ENCODE results near the gene FANCB.

DNA sequence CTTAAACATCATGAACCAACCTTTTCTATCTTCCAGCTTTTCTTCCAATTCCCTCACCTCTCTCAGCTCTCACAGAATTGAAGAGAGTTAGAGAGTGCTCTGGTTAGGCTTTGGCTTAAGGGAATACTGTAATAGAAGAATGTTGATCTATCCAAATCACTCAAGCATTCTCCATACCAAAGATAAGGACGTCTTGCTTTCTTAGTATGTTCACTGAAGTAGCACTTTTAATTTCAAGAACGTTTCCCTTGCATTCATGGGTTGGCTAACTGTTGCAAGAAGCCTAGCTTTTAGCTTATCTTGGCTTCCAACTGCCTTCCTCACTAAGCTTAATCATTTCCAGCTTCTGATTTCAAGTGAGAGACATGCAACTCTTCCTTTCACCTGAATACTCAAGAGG is 43.2 kb downstream of the FANCB start:
- TF ChIP-seq, protein P1, sequence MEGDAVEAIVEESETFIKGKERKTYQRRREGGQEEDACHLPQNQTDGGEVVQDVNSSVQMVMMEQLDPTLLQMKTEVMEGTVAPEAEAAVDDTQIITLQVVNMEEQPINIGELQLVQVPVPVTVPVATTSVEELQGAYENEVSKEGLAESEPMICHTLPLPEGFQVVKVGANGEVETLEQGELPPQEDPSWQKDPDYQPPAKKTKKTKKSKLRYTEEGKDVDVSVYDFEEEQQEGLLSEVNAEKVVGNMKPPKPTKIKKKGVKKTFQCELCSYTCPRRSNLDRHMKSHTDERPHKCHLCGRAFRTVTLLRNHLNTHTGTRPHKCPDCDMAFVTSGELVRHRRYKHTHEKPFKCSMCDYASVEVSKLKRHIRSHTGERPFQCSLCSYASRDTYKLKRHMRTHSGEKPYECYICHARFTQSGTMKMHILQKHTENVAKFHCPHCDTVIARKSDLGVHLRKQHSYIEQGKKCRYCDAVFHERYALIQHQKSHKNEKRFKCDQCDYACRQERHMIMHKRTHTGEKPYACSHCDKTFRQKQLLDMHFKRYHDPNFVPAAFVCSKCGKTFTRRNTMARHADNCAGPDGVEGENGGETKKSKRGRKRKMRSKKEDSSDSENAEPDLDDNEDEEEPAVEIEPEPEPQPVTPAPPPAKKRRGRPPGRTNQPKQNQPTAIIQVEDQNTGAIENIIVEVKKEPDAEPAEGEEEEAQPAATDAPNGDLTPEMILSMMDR (conservative IDR thresholded peaks at IDR 0.05; ENCODE audit: low read depth, low read length) = no peak
- TF ChIP-seq EZH2phosphoT487 (IDR thresholded peaks at IDR 0.05; ENCODE audit: borderline replicate concordance, low read length) = no peak

Data from PC-3 (cell line).